GM12878 (cell line): ENCODE data around the gene MMRN2. TPM values are rescaled to one million over a fixed set of nuclear protein-coding genes. Genes with fewer than 3 reads are reported as not detected.

Experiments used
- ATAC-seq: fragments of 200-7000 bp; cut with Tn5 transposase; 3 replicates; pipeline ENCODE4 v1.9.1; 2020; ENCODE audit warnings: mild to moderate bottlenecking, moderate library complexity
- BruUV-seq: library from RNA; stranded (reverse); fragments of 400-500 nt; replicated peaks from 2 replicates; lab custom pipeline; 2021; lab: Mats Ljungman, UMichigan
- CTCF ChIA-PET: fragments of 300-600 bp; sonication (Branson Sonifier 250); formaldehyde crosslinking; extraction: SDS; loops from one replicate; lab custom pipeline; 2021; ENCODE audit warnings: inconsistent platforms; lab: Yijun Ruan, JAX
- POLR2A ChIA-PET: fragments of 350-600 bp; formaldehyde crosslinking; extraction: SDS; loops from one replicate; lab custom pipeline; 2021; ENCODE audit warnings: inconsistent platforms; lab: Charles Lee
- RAD21 ChIA-PET: fragments of 300-600 bp; sonication (Branson Sonifier 250); formaldehyde crosslinking; loops from one replicate; lab custom pipeline; 2023; ENCODE audit warnings: antibody characterized with exemption; ENCODE audit not compliant: unreplicated experiment; lab: Charles Lee
- SMC1A ChIA-PET: fragments of 300-600 bp; sonication (Branson Sonifier 250); formaldehyde crosslinking; loops from one replicate; lab custom pipeline; 2023; ENCODE audit not compliant: unreplicated experiment, uncharacterized antibody; lab: Charles Lee
- DNase-seq: peaks from one replicate; pipeline ENCODE4 v3.0.0-alpha.2; 2011; ENCODE audit warnings: low read depth, low spot score
- FAIRE-seq: peaks from 3 replicates; lab custom pipeline; 2011; peaks lifted over from hg19 to GRCh38; lab: Jason Lieb, UNC
- H2AFZ ChIP-seq: 2 replicates; pipeline ENCODE4 v1.6.0; 2011; ENCODE audit warnings: low read depth, low read length, control low read depth; ENCODE audit not compliant: control insufficient read depth
- H3K27ac ChIP-seq: 2 replicates; pipeline ENCODE4 v1.5.1; 2011; ENCODE audit warnings: control low read depth; ENCODE audit not compliant: control insufficient read depth, insufficient read depth
- H3K27me3 ChIP-seq, 2 experiments: replicated peaks in 1 of 2; 2 replicates each; pipeline versions ENCODE4 v1.6.0 to v1.6.1; 2011; ENCODE audit warnings: low read length in 1 of 2; ENCODE audit not compliant: control insufficient read depth in 2 of 2, insufficient read depth in 2 of 2
- H3K36me3 ChIP-seq, 2 experiments: 2 replicates each; pipeline ENCODE4 v1.5.1; 2011; ENCODE audit warnings: low read length in 1 of 2; ENCODE audit not compliant: control insufficient read depth in 2 of 2, insufficient read depth in 2 of 2
- H3K4me1 ChIP-seq: 2 replicates; pipeline ENCODE4 v1.6.1; 2011; ENCODE audit warnings: mild to moderate bottlenecking, low read length, moderate library complexity, mixed read lengths; ENCODE audit not compliant: control insufficient read depth, insufficient read depth
- H3K4me2 ChIP-seq: 2 replicates; pipeline ENCODE4 v1.6.0; 2011; ENCODE audit warnings: control low read depth; ENCODE audit not compliant: control insufficient read depth, insufficient read depth
- H3K4me3 ChIP-seq: fragments of 200-600 bp; sonication (generic); 2 replicates; pipeline ENCODE4 v1.5.1; 2016
- H3K79me2 ChIP-seq: 2 replicates; pipeline ENCODE4 v1.6.0; 2011; ENCODE audit warnings: low read length; ENCODE audit not compliant: control insufficient read depth, insufficient read depth
- H3K9ac ChIP-seq: 2 replicates; pipeline ENCODE4 v1.8.0; 2011; ENCODE audit warnings: low read length, control low read depth, mixed read lengths; ENCODE audit not compliant: control insufficient read depth, insufficient read depth
- H3K9me3 ChIP-seq: replicated peaks from 3 replicates; pipeline ENCODE4 v1.5.1; 2011; ENCODE audit warnings: mild to moderate bottlenecking, low read length; ENCODE audit not compliant: control insufficient read depth, insufficient read depth
- H4K20me1 ChIP-seq: 2 replicates; pipeline ENCODE4 v1.6.0; 2011; ENCODE audit not compliant: control insufficient read depth, insufficient read depth
- BMI1 ChIP-seq: fragments of 450-650 bp; IDR thresholded peaks from 2 replicates; pipeline ENCODE4 v1.6.1; 2016; ENCODE audit warnings: mild to moderate bottlenecking, moderate library complexity, borderline replicate concordance
- CBX5 ChIP-seq: sonication (generic); IDR thresholded peaks from 2 replicates; pipeline ENCODE4 v1.6.1; 2016; ENCODE audit warnings: low read depth, moderate library complexity, mild to moderate bottlenecking, inconsistent platforms
- FOXK2 ChIP-seq: fragments of 450-650 bp; IDR thresholded peaks from 2 replicates; pipeline ENCODE4 v1.6.1; 2017; ENCODE audit warnings: mild to moderate bottlenecking, moderate library complexity
- IKZF2 ChIP-seq, 2 experiments: fragments of 450-650 bp; IDR thresholded peaks; 2 replicates each; pipeline ENCODE4 v1.6.1; 2017; ENCODE audit warnings: mild to moderate bottlenecking in 2 of 2, moderate library complexity in 2 of 2
- JUND ChIP-seq: IDR thresholded peaks from 2 replicates; pipeline ENCODE4 v1.6.1; 2012; ENCODE audit warnings: low read depth, mild to moderate bottlenecking, low read length, improper control_type of control experiment, moderate library complexity
- MTA2 ChIP-seq: fragments of 450-650 bp; IDR thresholded peaks from 2 replicates; pipeline ENCODE4 v1.6.1; 2016; ENCODE audit warnings: low read depth, mild to moderate bottlenecking, moderate library complexity
- NRF1 ChIP-seq: conservative IDR thresholded peaks from 2 replicates; pipeline ENCODE4 v1.6.1; 2011; ENCODE audit warnings: mild to moderate bottlenecking, low read depth, low read length, improper control_type of control experiment
- POLR2A ChIP-seq: IDR thresholded peaks from 2 replicates; pipeline ENCODE4 v1.6.1; 2011; ENCODE audit warnings: low read depth, mild to moderate bottlenecking, low read length
- SMAD5 ChIP-seq: IDR thresholded peaks from 2 replicates; pipeline ENCODE4 v1.6.1; 2016; ENCODE audit warnings: antibody characterized with exemption, low read depth
- ZNF274 ChIP-seq: IDR thresholded peaks from one replicate; pipeline ENCODE4 v1.8.0; 2011; ENCODE audit not compliant: insufficient read length, insufficient read depth
- ZNF622 ChIP-seq: fragments of 450-650 bp; IDR thresholded peaks from 2 replicates; pipeline ENCODE4 v1.6.1; 2017; ENCODE audit warnings: mild to moderate bottlenecking, inconsistent platforms
- WGBS: methylation state at CpG from one replicate; pipeline ENCODE4 v1.1.6; 2016; ENCODE audit warnings: low lambda C conversion rate; ENCODE audit not compliant: insufficient replicate concordance, insufficient coverage; ENCODE audit errors: missing lambda C conversion rate; 5-methylcytosine and 5-hydroxymethylcytosine counted together
- in situ Hi-C: fragments of 300-500 bp; cut with MboI; formaldehyde crosslinking; loops from 9 replicates; pipeline ENCODE4 v1.14.3; 2018; ENCODE audit warnings: mixed read lengths
- intact Hi-C: fragments of 100-400 bp; cut with micrococcal nuclease; formaldehyde crosslinking; loops from one replicate; pipeline ENCODE4 v1.14.2; 2022; ENCODE audit not compliant: unreplicated experiment
- polyA plus RNA-seq, 11 experiments: library from polyadenylated mRNA; depleted of rRNA in 4 of 11; unstranded in 6 of 11; stranded (reverse) in 5 of 11; fragments of >200 nt; fragmentation: Nextera tagmentation in 4 of 11; fragmentation: Illumina TruSeq in 1 of 11; extraction: Ambion mirVana in 4 of 11; extraction: Trizol in 1 of 11; gene quantifications; 1 replicate in 1 of 11; 2 replicates in 10 of 11; pipeline versions ENCODE4 v1.2.1 to v1.2.3, GENCODE V29; 2011 to 2016; ENCODE audit warnings: inconsistent platforms in 2 of 11, missing spikeins in 2 of 11, low read depth in 1 of 11
- total RNA-seq, 4 experiments: library from RNA; depleted of rRNA in 3 of 4; stranded (reverse); fragments of >200 nt in 3 of 4; fragmentation: Illumina TruSeq in 1 of 4; extraction: Trizol in 1 of 4; gene quantifications; 2 replicates each; pipeline versions ENCODE4 v1.2.1 to v1.2.3, GENCODE V29; 2013 to 2021
- TF ChIP-seq, protein P1 (sequence below): fragments of 450-650 bp; formaldehyde crosslinking; IDR thresholded peaks from 2 replicates; pipeline ENCODE4 v1.4.0; 2020; ENCODE audit warnings: mild to moderate bottlenecking, moderate library complexity
- TF ChIP-seq, protein P2 (sequence below): IDR thresholded peaks from 2 replicates; pipeline ENCODE4 v1.6.1; 2012; ENCODE audit warnings: low read depth, low read length, improper control_type of control experiment

Gene MMRN2
- total and polyA plus RNA-seq, 10 of the 15 experiments (the other 5 are each of a cell fraction or from before 2014, with no cell fraction given), result 0.09 to 1.0 (median 0.54) TPM; not detected in 3

DNA sequence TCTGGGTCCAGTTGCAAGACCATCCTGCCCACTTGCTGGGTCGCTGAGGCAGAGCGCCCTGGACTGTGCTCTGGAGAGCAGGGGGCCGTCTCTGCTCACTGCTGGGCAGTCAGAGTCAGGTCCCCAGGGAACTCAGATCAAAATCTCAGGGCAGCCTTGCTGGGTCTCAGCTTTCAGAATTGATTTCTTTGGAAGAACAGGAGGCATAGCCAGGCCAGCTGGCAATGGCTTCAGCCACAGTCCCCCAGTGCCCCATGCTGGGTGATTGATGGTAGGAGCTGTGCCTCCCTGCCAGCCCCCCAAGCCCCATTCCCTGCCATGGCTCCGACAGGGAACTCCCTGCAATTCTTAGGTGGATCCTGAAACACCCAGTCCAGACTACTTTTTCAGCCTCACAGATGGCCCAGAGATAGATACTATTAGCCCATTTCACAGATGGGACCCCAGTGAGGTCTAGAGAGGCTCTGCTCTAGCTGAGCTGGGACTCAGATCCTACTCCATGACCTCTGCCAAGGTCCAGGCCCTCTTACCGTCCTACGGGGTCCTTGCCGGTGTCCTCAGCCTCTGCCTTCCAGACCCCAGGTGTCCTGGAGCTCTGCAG, 467 bp downstream of the MMRN2 start (continued):
- TF ChIP-seq ZNF274, result no peak
- no peak for TF ChIP-seq IKZF2 (IDR thresholded peaks at IDR 0.05)
- TF ChIP-seq, protein P1, sequence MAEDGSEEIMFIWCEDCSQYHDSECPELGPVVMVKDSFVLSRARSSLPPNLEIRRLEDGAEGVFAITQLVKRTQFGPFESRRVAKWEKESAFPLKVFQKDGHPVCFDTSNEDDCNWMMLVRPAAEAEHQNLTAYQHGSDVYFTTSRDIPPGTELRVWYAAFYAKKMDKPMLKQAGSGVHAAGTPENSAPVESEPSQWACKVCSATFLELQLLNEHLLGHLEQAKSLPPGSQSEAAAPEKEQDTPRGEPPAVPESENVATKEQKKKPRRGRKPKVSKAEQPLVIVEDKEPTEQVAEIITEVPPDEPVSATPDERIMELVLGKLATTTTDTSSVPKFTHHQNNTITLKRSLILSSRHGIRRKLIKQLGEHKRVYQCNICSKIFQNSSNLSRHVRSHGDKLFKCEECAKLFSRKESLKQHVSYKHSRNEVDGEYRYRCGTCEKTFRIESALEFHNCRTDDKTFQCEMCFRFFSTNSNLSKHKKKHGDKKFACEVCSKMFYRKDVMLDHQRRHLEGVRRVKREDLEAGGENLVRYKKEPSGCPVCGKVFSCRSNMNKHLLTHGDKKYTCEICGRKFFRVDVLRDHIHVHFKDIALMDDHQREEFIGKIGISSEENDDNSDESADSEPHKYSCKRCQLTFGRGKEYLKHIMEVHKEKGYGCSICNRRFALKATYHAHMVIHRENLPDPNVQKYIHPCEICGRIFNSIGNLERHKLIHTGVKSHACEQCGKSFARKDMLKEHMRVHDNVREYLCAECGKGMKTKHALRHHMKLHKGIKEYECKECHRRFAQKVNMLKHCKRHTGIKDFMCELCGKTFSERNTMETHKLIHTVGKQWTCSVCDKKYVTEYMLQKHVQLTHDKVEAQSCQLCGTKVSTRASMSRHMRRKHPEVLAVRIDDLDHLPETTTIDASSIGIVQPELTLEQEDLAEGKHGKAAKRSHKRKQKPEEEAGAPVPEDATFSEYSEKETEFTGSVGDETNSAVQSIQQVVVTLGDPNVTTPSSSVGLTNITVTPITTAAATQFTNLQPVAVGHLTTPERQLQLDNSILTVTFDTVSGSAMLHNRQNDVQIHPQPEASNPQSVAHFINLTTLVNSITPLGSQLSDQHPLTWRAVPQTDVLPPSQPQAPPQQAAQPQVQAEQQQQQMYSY (CRISPR knock-in tag), result no peak
- TF ChIP-seq ZNF622, result no peak
- TF ChIP-seq FOXK2, result no peak
- no peak for TF ChIP-seq JUND
- TF ChIP-seq, all 136 proteins: peak for 0

DNA sequence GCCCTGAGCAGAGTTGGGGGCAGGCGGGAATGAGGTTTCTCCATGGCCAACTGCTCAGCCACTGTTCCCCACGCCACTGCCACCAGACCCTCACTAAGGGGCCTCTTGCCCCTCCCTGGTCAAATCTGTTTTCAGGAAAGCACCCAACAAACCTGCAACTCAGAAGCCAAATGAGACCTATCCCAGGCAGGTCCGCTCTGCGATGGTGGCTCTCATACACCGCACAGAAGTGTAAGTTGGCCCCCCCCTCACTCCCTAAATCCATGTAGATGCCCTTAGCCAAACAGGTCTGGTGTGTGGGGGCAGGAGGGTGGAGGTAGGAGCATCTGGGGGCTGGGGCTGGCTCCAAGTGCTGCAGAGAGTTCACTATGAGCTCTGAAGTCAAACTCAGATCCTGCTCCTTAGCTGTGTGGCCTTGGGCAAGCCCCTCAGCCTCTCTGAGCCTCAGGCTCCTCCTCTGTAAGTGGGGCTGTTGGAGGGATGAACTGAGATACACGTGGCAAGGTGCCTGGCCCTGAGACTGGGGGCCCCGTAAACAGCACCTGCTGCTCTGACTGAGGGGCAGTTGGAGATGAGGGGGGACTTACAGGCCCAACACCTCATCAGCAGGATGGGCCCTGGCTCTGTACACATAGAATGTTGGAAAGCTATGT, 1.1 kb downstream of the MMRN2 start:
- CTCF ChIA-PET, result interaction anchor here (1.7 kb wide), 1 partner anchor 10 kb away, joined by 9 read pairs; no protein-coding TSS in a partner anchor

More for the DNA sequence above, 1.1 kb downstream of the MMRN2 start:
- no peak for FAIRE-seq
- BruUV-seq, result no TSS peak
- intact Hi-C loops (no loop called here), in situ Hi-C loops (no loop called here)
- ChIA-PET RAD21 (no interaction called here), SMC1A (interaction anchor here (1.1 to 1.2 kb wide), 2 partner anchors 9 to 18 kb away, joined by 3 read pairs; no protein-coding TSS in a partner anchor), POLR2A (interaction anchor here (1.4 to 1.5 kb wide), 2 partner anchors 10 to 13 kb away, joined by 3 to 4 read pairs; no protein-coding TSS in a partner anchor)
- WGBS, result 50% methylated on average over 7 of the region's 7 CpGs
- no peak for ATAC-seq
- Histone ChIP-seq H3K9ac (no peak overlapping the region), H3K27ac (no peak overlapping the region), H3K4me3 (no peak overlapping the region), H3K36me3 (no peaks in the 10 kb centered on the region), H3K9me3 (no peaks in the 10 kb centered on the region; the same call in 2 of the 3 replicates), H3K4me1 (peaks cover 8% of the 10 kb centered on the region), H3K4me2 (no peak overlapping the region), H2AFZ (no peak overlapping the region), H3K79me2 (no peaks in the 10 kb centered on the region), H3K27me3 (no peaks in the 10 kb centered on the region), H4K20me1 (no peaks in the 10 kb centered on the region)
- no peak for DNase-seq
- TF ChIP-seq MTA2 (no peak), SMAD5 (no peak), POLR2A (no peak), NRF1 (no peak), BMI1 (no peak), CBX5 (no peak)
- TF ChIP-seq, protein P2, sequence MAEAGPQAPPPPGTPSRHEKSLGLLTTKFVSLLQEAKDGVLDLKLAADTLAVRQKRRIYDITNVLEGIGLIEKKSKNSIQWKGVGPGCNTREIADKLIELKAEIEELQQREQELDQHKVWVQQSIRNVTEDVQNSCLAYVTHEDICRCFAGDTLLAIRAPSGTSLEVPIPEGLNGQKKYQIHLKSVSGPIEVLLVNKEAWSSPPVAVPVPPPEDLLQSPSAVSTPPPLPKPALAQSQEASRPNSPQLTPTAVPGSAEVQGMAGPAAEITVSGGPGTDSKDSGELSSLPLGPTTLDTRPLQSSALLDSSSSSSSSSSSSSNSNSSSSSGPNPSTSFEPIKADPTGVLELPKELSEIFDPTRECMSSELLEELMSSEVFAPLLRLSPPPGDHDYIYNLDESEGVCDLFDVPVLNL, result no peak
- TF ChIP-seq, all 136 proteins: peak for 0
